Jurkat, Clone E6-1 (cell line): ENCODE data around the gene NRAP.
A peak's percentile ranks its signal among the peaks of the same experiment; 100 is the strongest.

Experiments
- DNase-seq: peaks from one replicate; pipeline ENCODE4 v3.0.0-alpha.2; 2011; ENCODE audit warnings: low read depth, low spot score
- H3K4me3 ChIP-seq: 2 replicates; pipeline ENCODE4 v1.5.1; 2011; ENCODE audit warnings: mild to moderate bottlenecking, low read length, control low read depth, moderate library complexity

Gene NRAP

DNA sequence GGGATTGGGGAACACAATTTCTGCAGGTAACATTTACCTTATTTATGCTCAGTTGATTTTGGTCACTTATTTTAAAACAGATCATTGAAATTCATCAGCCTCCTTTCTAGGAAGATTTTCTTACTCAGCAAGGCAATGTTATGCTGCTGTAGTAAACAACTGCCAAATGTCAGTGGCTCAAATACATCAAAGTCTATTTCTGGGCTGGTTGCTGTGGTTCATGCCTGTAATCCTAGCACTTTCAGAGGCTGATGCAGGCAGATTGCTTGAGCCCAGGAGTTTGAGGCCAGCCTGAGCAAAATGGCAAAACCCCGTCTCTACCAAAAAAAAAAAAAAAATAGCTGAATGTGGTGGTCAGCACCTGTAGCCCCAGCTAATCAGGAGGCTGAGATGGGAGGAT lies 85.1 kb downstream of the NRAP start:
- no peak overlapping the region for H3K4me3 ChIP-seq
- no peak for DNase-seq

DNA sequence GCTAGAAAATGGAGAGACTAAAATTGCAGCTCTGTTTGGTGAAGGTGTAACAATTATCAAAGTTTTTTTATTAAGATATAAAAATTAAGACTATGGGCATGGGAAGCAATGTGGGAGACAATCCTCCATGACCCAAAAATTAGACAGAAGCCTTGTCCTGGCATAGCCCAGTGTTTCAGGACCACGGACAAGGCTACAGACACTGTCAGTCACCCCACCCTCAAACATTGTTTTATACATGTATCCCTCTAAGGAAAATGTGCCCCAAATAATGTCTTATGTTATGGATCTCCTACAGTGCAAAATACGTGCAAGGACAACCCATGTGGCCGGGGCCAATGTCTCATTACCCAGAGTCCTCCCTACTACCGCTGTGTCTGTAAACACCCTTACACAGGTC lies 87.0 kb downstream of the NRAP start:
- DNase-seq: no peak
- no peak overlapping the region for H3K4me3 ChIP-seq

DNA sequence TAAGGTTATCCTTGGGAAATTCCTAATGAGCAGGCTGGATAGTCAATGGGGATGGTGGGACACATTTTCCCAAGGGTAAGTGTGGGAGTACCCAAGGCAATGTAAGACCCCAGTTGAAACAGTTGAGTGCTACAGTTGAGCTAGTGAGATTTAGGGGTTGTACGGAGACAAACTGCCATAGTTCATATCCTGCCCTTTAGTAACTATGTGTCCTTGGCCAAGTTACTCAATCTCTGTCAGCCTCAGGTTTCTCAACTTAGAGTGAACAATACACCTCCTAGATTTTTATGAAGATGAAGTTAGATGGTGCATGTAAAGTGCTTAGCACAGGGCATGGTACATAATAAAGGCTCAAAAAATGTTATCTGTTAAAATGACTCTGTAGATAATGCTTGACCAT lies 90.5 kb downstream of the NRAP start:
- no peak for DNase-seq
- H3K4me3 ChIP-seq: no peak overlapping the region

DNA sequence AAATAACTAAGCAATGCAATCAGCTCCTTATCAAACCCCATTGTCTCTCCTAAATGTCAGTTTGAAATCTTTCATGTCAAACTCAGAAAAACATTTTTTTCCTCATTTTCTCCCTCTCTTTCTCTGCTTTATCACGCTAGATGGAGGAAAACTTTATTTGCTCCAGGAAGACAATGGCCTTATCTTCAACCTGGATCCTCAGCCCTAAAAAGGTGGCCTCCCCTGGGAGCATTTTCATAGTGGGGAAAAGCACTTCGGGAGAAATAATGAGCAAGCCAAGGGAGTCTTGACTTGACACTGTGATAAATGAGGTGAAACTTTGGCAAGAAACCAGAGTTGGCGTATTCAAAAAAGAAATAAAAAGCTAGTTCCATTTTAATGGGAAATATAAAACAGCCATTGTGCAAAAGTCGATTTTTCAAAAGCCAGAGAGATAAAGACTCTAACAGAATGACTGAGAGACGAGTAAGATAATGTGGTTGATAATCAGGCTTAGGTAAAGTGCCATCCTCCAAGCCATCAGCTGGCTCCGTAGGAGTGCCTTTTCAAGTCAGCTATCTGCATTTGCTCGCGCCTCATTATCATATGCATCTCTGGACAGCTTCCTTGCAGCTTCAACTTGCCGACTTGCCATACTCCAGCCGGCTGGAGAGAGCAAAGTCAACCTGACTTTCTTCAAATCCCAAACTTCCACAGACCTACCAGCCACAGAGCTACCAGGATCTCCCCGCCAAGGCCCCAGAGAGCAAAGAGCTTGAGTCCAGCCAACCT lies 91.1 kb downstream of the NRAP start:
- DNase-seq: no peak
- no peak overlapping the region for H3K4me3 ChIP-seq

DNA sequence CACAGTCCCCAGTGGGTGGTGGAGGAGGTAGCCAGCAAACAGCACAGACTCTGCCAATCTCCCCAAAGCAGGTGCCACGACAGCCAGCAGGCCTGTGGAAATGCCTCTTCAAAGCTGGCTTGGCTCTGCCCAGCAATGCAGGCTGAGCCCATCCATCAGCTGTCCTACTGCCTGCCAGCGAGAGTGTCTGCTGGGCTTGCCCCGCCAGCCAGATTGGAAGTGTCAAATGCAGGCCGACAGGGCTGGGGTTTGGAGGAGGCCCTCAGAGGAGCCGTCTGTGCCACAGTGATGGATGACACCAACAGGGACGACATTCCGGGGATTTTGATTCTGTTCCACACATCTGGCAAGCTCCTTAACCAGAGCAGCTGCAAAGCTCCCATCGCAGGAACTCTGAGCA lies 94.3 kb downstream of the NRAP start:
- H3K4me3 ChIP-seq: no peak overlapping the region
- DNase-seq: no peak

DNA sequence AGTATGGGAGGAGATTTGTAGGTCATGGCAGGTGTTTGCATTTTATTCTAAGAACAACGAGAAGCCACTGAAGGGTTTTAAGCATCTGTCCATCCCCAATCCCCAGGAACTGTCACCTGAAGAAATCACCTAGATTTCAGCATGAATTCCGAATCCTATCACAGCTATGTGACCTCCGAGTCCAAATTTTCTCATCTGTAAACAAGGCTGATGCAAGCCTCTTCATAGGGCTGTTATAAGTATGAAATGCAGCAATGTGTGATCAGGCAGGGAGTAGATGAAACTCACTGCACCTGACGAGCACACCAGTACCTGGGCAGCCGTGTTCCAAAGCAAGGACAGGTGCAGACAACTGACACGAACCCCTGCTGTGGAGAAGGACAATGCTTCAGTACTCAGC lies 97.0 kb downstream of the NRAP start:
- no peak for DNase-seq
- no peak overlapping the region for H3K4me3 ChIP-seq

DNA sequence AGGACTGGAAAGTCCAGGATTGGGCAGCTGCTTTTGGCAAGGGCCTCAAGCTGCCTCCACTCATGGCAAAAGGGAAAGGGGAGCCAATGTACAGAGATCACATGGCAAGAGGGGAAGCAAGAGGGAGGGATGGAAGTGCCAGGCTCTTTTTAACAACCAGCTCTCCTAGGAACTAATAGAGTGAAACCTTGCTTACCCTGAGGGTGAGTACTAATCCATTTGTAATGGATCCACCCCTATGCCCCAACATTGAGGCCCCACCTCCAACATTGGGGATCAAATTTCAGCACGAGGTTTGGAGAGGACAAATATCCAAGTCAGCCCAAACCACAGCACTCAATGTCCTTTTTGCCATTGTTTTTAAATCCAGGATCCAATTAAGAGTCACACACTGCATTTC lies 98.5 kb downstream of the NRAP start:
- no peak overlapping the region for H3K4me3 ChIP-seq
- DNase-seq: no peak

DNA sequence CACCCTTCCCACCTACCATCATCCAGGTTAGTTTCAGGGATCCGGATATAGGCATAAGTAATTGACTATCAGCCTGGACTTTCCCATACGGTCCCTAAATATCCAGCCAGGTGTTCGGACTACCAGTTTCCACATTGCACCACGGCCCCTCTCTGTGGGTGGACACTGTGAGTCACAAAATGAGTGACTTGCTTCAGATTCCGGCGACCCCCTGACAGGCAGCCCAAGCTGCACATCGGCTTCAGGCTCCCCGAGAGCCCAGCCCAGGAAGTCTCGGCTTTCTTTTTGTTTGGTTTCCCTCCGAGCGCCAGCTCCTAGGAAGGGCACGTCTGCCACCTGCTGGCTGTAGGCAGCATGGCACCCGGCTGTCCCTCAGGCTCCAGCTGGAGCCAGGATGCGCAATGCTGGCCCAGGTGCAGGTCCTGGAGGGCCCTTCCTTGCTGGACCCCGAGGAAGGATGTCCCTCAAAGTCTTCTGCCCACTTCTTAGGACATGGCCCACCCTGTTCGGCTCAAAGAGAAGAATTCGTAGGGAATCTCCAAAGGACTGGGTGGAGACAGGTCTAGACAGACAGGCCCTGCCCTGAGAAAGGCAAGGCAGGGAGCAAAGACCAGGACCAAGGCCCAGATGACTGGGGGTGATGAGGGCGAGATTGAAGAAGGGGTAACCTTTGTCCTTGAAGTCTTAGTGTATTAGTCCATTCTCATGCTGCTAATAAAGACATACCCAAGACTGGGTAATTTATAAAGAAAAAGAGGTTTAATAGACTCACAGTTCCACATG lies 100.3 kb downstream of the NRAP start:
- peak overlapping the region; percentile 44 for H3K4me3 ChIP-seq
- DNase-seq: peak; percentile 70

DNA sequence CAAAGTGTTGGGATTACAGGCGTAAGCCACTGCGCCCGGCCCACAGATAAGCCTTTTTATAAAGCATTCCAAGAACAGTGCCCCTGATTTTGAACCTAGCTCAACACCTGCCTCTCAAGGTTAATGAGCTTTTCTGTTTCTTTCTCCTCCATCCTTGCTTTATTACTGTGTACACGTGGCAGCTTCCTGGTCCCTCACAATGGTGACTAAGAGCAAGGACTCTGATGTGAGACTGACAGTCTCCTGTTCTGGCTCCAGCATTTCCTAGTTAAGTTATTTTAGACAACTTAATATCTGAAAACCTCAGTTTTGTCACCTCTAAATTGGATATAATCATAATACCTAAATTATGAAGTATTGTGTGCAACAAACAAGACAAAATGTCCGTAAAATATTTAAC lies 101.1 kb downstream of the NRAP start:
- no peak for DNase-seq
- no peak overlapping the region for H3K4me3 ChIP-seq

DNA sequence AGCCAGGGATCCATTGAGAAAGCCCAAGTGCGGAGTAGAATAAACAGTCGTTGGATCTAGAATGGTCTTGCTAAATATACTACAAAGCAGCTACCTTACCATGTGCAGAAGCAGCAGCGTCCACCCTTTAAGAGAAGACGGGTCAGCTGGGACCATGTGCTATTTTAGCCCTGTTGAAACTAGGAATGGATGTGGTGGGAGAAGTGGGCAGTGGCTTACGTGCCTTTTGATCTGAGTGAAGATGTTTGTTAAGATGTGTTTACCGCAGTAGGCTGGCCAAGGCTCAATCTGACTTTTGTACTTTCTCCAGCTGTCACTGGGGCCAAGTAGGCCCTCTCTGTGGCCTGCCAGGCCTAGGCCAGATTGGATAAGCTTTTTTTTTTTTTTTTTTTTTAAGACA lies 101.8 kb downstream of the NRAP start:
- DNase-seq: no peak
- no peak overlapping the region for H3K4me3 ChIP-seq

DNA sequence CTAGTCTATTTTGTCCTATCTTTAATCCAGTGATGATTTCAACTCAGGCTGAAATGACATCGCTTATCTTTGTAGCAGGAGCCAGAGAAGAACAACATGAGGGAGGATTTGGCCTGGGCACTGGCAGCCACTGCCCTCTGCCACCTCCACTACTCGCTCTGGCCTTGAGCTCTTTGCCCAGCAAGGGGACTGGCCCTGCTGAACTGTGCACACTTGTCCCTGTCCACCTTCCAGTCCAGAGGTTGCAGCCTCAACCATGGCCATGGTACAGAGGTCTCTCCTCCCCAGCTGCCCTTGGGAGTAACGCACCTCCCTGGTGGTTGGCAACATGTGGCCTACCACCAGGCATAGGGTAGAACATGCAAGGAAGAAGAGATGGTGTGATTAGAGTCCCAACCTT lies 102.6 kb downstream of the NRAP start:
- no peak for DNase-seq

DNA sequence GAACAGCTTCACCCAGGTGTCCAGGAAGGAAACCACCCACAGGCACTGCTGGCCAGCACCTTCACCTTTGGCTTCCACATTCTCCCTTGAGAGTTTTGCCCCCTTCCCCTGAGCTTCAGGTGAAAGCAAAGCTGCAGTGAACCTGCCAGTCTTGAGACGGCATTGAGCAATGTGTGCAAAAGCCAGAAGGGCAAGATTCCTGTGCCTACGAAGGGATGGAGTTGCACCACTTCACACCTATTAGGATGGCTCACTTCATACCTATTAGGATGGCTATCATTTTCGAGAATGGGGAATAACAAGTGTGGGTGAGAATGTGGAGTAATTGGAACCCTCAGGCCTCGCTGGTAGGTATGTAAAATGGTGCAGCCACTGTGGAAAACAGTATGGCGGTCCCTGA lies 103.8 kb downstream of the NRAP start:
- no peak for DNase-seq
- no peak overlapping the region for H3K4me3 ChIP-seq

More for the DNA sequence above, 102.6 kb downstream of the NRAP start:
- no peak overlapping the region for H3K4me3 ChIP-seq

DNA sequence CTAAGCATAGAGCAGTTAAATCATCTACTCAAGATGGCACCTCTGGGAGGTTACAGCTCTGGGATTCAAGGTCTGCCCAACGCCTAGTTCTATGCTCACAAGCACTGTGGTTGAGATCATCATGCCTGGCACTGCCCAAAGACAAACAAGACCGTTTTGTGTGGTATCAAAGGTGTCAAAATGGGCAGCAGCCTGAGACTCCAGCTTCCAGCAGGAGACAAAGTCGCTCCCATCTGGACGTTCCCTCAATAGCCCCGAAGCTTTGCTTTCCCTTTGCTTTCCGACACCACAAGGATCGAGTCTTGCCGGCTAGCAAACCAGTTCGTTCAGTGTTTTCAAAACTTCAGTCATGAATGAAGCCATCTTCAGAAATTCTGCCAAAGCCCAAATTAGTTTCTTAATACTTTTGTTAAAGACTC lies 105.9 kb downstream of the NRAP start:
- H3K4me3 ChIP-seq: no peak overlapping the region
- no peak for DNase-seq

DNA sequence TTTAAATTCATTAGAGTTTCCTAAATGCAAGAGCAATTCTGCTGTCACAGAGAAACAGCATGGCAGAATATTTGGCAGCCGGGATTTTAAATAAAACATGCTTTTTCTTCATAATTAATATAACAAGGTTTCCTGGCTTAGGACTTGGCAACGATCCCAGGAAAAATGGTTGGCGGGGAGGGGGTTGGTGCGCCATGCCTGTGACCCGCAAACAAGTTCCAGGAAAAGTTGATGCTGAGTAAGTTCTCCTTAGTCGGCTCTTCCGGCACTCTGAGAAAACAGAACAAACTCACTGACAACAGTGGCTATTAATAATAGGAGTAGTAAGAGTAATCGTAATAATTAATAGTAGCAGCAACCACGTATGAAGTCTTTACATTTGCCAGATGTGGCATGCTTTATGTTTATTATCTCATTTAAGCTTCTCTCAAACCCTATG lies 106.4 kb downstream of the NRAP start:
- DNase-seq: no peak
- no peak overlapping the region for H3K4me3 ChIP-seq

DNA sequence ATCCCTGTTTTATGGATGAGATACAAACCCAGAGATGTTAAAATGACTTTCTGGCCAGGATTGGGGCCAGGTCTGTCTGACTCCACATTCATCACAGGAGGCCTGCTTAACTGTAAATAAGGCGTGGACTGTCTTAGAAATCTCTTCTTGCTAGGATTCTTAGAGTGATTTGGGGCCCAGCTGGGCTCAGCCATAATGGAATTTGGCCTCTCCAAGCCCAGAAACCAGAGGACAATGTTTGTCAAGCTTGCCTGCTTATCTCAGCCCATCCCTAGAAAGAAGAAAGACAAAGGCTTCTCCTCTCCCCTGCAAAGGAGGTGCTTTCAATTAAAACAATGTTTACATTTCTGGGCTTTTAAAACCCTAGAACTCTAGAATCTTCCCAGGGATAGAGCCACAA lies 108.1 kb downstream of the NRAP start:
- H3K4me3 ChIP-seq: no peak overlapping the region
- no peak for DNase-seq

DNA sequence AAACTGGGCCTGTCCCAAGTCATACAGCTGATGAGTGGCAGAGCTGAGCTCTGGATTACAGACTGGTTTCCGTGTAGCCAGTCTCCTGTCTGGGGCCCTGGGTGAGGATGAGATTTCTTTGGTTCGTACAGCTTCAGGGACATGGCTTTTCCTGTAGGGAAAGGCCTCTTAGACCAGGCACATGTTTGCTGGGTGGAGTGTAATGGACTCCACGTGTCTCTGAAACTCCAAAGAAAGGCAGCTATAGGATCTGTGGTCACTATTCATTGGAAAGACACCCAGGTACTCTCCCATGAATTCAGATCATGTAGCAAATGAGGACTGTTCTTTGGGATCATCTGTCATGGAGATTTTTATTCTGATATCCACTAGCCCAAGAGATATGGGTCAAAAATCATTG lies 108.6 kb downstream of the NRAP start:
- no peak for DNase-seq
- H3K4me3 ChIP-seq: no peak overlapping the region

DNA sequence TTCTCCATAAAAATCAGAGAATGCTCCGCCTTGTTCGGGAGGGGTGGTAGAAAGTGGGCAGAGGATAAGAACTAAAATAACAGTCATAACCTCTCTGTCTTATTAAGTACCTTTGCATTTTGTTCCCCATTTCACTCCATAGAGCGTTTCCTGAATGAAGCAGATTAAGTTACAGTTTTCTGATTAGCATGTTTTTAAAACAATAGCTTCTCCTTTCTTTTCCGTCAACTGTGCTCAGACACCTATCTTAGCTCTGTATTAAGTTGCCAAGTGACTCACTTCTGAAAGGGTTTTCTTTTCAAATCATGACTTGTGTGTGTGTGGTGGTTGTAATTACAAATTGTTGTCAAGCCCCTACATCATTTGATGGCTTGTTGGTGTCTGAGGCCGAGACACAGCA lies 109.6 kb downstream of the NRAP start:
- DNase-seq: no peak
- H3K4me3 ChIP-seq: no peak overlapping the region

DNA sequence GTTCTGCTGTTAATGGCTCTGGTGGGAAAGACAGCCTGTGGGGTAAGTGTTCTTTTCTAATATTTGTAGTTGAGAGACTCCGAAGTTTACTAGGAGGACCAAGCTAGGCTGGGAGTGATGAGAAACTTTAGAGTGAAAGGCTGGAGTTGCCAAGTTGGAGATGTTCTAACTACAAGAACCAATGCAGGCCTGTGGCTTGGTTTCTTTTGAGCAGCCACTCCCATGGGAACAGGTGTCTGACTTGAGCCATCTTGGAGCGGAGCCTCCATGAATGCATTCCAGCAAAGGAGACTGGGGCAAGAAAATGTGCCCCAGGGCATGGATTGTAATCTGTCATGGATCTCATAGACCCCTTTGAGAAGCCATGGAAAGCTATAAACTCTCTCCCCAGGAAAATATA lies 110.7 kb downstream of the NRAP start:
- no peak for DNase-seq
- H3K4me3 ChIP-seq: no peak overlapping the region

DNA sequence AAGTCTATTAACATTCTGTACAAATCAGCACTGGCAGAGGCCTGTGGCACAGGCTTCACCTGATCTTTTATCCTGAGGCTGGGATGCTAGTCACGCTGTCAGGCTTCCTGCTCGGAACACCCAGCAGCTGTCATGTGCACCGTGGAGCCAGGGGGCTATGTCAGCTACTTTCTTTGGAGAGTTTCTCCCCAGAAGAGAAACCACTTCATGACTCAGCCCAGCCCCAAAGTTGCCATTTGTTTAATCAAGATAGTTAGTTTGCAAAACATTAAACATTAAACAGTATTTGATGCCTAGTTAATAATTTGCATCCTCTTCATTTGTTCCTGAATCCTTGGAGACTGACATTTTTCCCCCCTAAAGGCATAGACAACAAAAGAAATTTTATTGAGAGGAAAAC lies 111.1 kb downstream of the NRAP start, which contains the start of gene HABP2:
Gene HABP2 (plus strand): TSS at position 353 of the 400 bp plus-strand sequence. CDS start 69 bp downstream, outside the sequence.
- DNase-seq: no peak
- no peak within 1 kb of the TSS for H3K4me3 ChIP-seq

DNA sequence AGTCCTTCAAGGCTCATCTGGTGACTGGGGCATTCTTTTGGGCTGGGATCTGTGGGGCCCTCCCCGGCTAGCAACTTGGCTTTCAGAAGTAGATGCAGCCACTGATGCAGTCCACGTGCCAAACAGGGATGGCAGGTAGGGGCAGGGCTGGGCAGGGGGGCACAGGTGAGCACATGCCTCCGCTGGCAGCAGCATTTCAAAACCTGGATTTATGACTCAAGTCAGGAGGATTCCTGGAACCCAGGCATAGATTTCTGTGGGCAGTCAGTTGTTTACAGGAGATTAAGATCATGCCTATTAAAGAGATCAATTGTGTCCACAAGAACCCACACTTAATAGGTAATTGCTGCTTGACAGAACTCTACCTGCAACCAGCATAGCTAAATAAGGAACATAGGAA lies 111.8 kb downstream of the NRAP start:
- no peak for DNase-seq

DNA sequence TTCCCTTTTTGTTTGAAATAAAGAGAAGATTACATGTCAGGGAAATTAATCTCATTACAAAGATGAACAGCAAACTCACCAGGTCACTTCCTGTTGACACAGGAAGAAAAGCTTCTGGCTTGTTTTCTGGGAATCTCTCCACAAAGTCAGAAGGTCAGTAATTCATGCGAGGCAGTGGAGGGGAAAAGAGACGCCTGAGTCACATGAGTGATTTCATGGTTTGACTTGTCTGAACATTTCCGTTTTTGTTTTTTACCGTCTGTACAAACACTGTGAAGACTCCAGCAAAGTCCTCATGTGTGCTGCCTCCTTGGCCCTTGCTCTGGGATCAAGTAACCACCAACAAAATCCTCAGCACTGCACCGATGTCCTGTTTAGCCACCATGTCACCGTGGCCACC lies 113.5 kb downstream of the NRAP start:
- H3K4me3 ChIP-seq: no peak overlapping the region
- no peak for DNase-seq

More for the DNA sequence above, 111.8 kb downstream of the NRAP start:
- no peak overlapping the region for H3K4me3 ChIP-seq
